PFSK-1 (cell line): ENCODE data around the gene SLC9A9.

Experiments used
- FOXP2 ChIP-seq: optimal IDR thresholded peaks from 2 replicates; pipeline ENCODE3; 2011; ENCODE audit warnings: borderline replicate concordance, control low read depth, inconsistent platforms; ENCODE audit not compliant: insufficient read depth; ENCODE audit errors: extremely low read length, extremely low read depth
- POLR2AphosphoS5 ChIP-seq: IDR thresholded peaks from 2 replicates; pipeline ENCODE4 v1.6.1; 2012; ENCODE audit warnings: low read depth, mild to moderate bottlenecking, control low read depth, low read length, moderate library complexity
- SIN3A ChIP-seq: IDR thresholded peaks from 2 replicates; pipeline ENCODE4 v1.6.1; 2012; ENCODE audit warnings: mild to moderate bottlenecking, low read length, moderate library complexity, borderline replicate concordance; ENCODE audit not compliant: insufficient read depth
- TAF1 ChIP-seq: IDR thresholded peaks from 2 replicates; pipeline ENCODE4 v1.6.1; 2012; ENCODE audit warnings: low read length, control low read depth, borderline replicate concordance; ENCODE audit not compliant: insufficient read depth
- TF ChIP-seq, protein P1 (sequence below), 2 experiments: IDR thresholded peaks; 2 replicates each; pipeline versions ENCODE4 v1.6.1 to v1.8.0; 2011 to 2012; ENCODE audit warnings: low read depth in 2 of 2, low read length in 2 of 2, control low read depth in 1 of 2, inconsistent platforms in 1 of 2, mild to moderate bottlenecking in 1 of 2, moderate library complexity in 1 of 2; ENCODE audit not compliant: insufficient read depth in 1 of 2

SLC9A9 gene

GRCh38 chr3:143586576-143586975, 261.7 kb downstream of the SLC9A9 start:
- TF ChIP-seq SIN3A (no peak), POLR2AphosphoS5 (no peak), FOXP2 (no peak), TAF1 (no peak)
- TF ChIP-seq, protein P1, sequence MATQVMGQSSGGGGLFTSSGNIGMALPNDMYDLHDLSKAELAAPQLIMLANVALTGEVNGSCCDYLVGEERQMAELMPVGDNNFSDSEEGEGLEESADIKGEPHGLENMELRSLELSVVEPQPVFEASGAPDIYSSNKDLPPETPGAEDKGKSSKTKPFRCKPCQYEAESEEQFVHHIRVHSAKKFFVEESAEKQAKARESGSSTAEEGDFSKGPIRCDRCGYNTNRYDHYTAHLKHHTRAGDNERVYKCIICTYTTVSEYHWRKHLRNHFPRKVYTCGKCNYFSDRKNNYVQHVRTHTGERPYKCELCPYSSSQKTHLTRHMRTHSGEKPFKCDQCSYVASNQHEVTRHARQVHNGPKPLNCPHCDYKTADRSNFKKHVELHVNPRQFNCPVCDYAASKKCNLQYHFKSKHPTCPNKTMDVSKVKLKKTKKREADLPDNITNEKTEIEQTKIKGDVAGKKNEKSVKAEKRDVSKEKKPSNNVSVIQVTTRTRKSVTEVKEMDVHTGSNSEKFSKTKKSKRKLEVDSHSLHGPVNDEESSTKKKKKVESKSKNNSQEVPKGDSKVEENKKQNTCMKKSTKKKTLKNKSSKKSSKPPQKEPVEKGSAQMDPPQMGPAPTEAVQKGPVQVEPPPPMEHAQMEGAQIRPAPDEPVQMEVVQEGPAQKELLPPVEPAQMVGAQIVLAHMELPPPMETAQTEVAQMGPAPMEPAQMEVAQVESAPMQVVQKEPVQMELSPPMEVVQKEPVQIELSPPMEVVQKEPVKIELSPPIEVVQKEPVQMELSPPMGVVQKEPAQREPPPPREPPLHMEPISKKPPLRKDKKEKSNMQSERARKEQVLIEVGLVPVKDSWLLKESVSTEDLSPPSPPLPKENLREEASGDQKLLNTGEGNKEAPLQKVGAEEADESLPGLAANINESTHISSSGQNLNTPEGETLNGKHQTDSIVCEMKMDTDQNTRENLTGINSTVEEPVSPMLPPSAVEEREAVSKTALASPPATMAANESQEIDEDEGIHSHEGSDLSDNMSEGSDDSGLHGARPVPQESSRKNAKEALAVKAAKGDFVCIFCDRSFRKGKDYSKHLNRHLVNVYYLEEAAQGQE (IDR thresholded peaks at IDR 0.05; ENCODE audit: insufficient read depth in 1 of 2, low read depth in 2 of 2, low read length in 2 of 2): no peak

DNA sequence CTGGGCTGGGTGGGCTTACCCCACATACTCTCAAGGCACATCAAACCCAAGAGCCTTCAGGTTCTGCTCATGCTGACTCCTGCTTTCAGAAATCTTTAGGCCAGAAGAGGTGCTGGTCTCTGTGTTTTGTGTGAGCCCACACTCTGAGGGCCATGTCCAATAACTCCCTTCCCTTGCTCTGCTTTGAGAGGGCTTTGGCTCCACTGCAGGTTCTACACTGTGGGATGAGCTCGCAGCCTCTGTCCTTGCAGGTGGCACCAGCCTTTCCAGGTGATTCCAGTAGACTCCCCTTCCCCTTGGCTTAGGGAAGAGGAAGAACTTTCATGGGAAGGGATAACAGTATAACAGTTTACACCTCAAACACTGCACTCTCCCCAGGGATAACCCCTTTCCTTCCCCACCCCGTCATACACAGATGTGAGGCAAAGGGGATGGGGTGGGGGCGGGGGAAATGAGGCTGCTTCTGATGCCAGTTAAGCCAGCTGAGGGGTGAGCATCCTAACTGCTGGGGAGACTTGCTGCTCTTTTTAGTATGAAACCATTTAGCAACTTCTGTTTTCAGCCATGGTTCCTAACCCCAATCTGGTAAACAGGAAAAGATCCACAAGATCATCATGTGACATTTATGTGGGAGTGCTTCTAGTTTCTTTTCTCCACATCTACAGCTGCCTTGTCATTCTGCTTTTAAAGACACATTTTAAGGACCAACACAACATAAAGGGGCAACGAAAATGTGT, 262.4 kb downstream of the SLC9A9 start:
- TF ChIP-seq POLR2AphosphoS5: no peak
- TF ChIP-seq SIN3A: no peak
- TF ChIP-seq FOXP2: no peak
- no peak for TF ChIP-seq TAF1
- TF ChIP-seq, protein P1 (IDR thresholded peaks at IDR 0.05; ENCODE audit: insufficient read depth in 1 of 2, low read depth in 2 of 2, low read length in 2 of 2): no peak

DNA sequence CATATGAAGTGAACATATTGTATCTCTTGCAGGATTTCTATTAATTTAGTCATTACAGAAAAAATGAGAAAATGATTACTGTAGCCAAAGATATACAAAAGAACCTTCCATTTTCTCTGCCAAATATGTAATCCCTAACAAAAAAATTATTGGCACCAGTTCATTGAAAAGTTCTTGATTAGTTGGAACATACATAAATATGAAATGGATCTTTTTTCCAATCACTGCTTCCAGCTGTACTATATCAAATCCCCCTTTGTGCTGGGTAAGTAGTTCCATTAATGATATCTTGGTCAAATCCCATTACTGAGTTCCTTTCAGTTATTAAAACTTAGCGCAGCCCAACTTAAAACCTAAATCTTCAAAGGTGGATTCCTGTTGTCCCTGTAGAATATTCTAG, 263.8 kb downstream of the SLC9A9 start:
- TF ChIP-seq, protein P1 (IDR thresholded peaks at IDR 0.05; ENCODE audit: insufficient read depth in 1 of 2, low read depth in 2 of 2, low read length in 2 of 2): no peak
- TF ChIP-seq SIN3A (no peak), TAF1 (no peak), POLR2AphosphoS5 (no peak), FOXP2 (no peak)

DNA sequence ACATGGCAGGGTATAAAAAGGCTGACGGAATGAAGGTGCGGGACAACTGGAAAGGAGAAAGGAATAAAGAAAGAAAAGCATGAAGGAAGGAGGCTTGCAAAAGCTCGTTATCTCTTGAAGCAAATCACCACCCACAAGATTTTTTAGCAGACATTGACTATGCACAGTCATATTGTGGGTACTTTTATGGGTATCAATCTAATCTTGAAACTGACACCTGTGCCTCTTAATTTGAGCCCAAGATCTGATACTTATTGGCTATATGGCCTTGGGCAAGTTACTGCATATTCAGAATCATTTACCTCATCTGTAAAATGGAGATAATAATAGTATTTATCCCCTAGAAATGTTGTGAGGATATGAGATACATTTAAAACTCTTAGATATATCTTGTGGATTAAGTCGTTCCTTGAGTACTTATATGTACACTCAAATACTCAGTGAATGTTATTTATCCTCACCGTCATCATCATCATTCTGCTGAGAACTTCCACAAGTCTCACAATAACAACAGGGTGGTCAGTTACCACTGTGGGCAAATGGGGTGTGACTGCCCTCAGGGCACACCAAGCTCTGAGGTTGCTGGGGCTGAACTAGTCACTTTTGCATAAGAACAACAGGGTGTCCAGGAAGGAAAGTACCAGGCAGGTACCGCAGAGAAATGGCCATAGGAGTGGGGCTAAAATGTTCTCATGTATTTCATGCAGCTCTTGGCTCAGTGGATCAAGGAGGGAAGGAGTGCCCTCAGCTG, 266.1 kb downstream of the SLC9A9 start:
- TF ChIP-seq POLR2AphosphoS5 (no peak), SIN3A (no peak), FOXP2 (no peak), TAF1 (no peak)
- TF ChIP-seq, protein P1 (IDR thresholded peaks at IDR 0.05; ENCODE audit: insufficient read depth in 1 of 2, low read depth in 2 of 2, low read length in 2 of 2): no peak
